GM23338 (cell line): ENCODE measurements around the gene MCTP2. TPM values are rescaled to one million over a fixed set of nuclear protein-coding genes. Genes with fewer than 3 reads are reported as not detected.

ENCODE experiments used
- ATAC-seq: fragments of 200-7000 bp; cut with Tn5 transposase; 3 replicates; pipeline ENCODE4 v1.9.1; 2020
- DNase-seq: peaks from one replicate; pipeline ENCODE4 v3.0.0-alpha.2; 2015; ENCODE audit warnings: low spot score
- H2AFZ ChIP-seq: fragments of 200-600 bp; sonication (generic); 2 replicates; pipeline ENCODE4 v1.8.0; 2016; ENCODE audit warnings: antibody characterized with exemption, mild to moderate bottlenecking, moderate library complexity
- H3F3A ChIP-seq: fragments of 200-600 bp; sonication (generic); replicated peaks from 2 replicates; pipeline ENCODE4 v1.8.0; 2017; ENCODE audit warnings: antibody characterized with exemption, mixed run types, low read depth
- H3K27ac ChIP-seq: fragments of 200-600 bp; sonication (generic); 2 replicates; pipeline ENCODE4 v1.6.1; 2016; ENCODE audit warnings: low read depth
- H3K27me3 ChIP-seq: fragments of 200-600 bp; sonication (generic); 2 replicates; pipeline ENCODE4 v1.8.0; 2016; ENCODE audit warnings: mild to moderate bottlenecking, mixed run types, moderate library complexity; ENCODE audit not compliant: insufficient read depth
- H3K36me3 ChIP-seq: fragments of 200-600 bp; sonication (generic); 2 replicates; pipeline ENCODE4 v1.8.0; 2016; ENCODE audit warnings: mild to moderate bottlenecking; ENCODE audit not compliant: insufficient read depth
- H3K4me1 ChIP-seq: fragments of 200-600 bp; sonication (generic); 2 replicates; pipeline ENCODE4 v1.8.0; 2016; ENCODE audit warnings: mild to moderate bottlenecking, moderate library complexity; ENCODE audit not compliant: insufficient read depth
- H3K4me2 ChIP-seq: fragments of 200-600 bp; sonication (generic); 2 replicates; pipeline ENCODE4 v1.7.1; 2017; ENCODE audit warnings: mixed run types
- H3K4me3 ChIP-seq: fragments of 200-600 bp; sonication (generic); 2 replicates; pipeline ENCODE4 v1.6.1; 2016; ENCODE audit warnings: mixed run types
- H3K79me2 ChIP-seq: fragments of 200-600 bp; sonication (generic); replicated peaks from 2 replicates; pipeline ENCODE4 v1.8.0; 2017; ENCODE audit warnings: mild to moderate bottlenecking; ENCODE audit not compliant: insufficient read depth
- H3K9me2 ChIP-seq: fragments of 200-600 bp; sonication (generic); 2 replicates; pipeline ENCODE4 v1.8.0; 2017; ENCODE audit not compliant: insufficient read depth
- H4K20me1 ChIP-seq: fragments of 200-600 bp; sonication (generic); replicated peaks from 2 replicates; pipeline ENCODE4 v1.8.0; 2017; ENCODE audit warnings: mild to moderate bottlenecking; ENCODE audit not compliant: insufficient read depth
- H3K27ac Mint-ChIP-seq: 2 replicates; pipeline ENCODE4 v1.8.0; 2020; ENCODE audit warnings: inconsistent platforms, mild to moderate bottlenecking, moderate library complexity, mixed read lengths
- H3K27me3 Mint-ChIP-seq: 3 replicates; pipeline ENCODE4 v1.8.0; 2022; ENCODE audit warnings: low read depth, mild to moderate bottlenecking, moderate library complexity, mixed read lengths, inconsistent platforms; ENCODE audit not compliant: insufficient read depth, poor library complexity
- H3K36me3 Mint-ChIP-seq: 3 replicates; pipeline ENCODE4 v1.8.0; 2021; ENCODE audit warnings: low read depth, mild to moderate bottlenecking, inconsistent platforms, moderate library complexity, mixed read lengths
- H3K4me1 Mint-ChIP-seq: 3 replicates; pipeline ENCODE4 v1.8.0; 2020; ENCODE audit warnings: mild to moderate bottlenecking, inconsistent platforms, mixed read lengths
- H3K4me3 Mint-ChIP-seq: 3 replicates; pipeline ENCODE4 v1.8.0; 2021; ENCODE audit warnings: moderate library complexity, mild to moderate bottlenecking, inconsistent platforms, mixed read lengths
- H3K9me3 Mint-ChIP-seq: 3 replicates; pipeline ENCODE4 v1.8.0; 2020; ENCODE audit warnings: moderate library complexity, mild to moderate bottlenecking, inconsistent platforms, mixed read lengths
- CREB1 ChIP-seq: fragments of 250-450 bp; sonication (Bioruptor Pico); IDR thresholded peaks from 2 replicates; pipeline ENCODE4 v1.5.0; 2020; ENCODE audit warnings: low read depth, mild to moderate bottlenecking, moderate library complexity
- CTCF ChIP-seq, 2 experiments: fragments of 200-600 bp in 1 of 2; sonication (generic) in 1 of 2; conservative IDR thresholded peaks; 2 replicates each; pipeline versions ENCODE4 v1.5.1 to v1.6.1; 2016 to 2017; ENCODE audit warnings: antibody characterized with exemption in 2 of 2, low read depth in 2 of 2, mild to moderate bottlenecking in 2 of 2, moderate library complexity in 1 of 2
- EZH2 ChIP-seq: fragments of 200-600 bp; sonication (generic); IDR thresholded peaks from one replicate; pipeline ENCODE4 v1.8.0; 2017; ENCODE audit warnings: antibody characterized with exemption, mild to moderate bottlenecking, low read depth; ENCODE audit not compliant: unreplicated experiment
- EZH2phosphoT487 ChIP-seq: fragments of 200-600 bp; sonication (generic); IDR thresholded peaks from one replicate; pipeline ENCODE4 v1.8.1; 2018; ENCODE audit warnings: antibody characterized with exemption; ENCODE audit not compliant: unreplicated experiment
- JUNB ChIP-seq: IDR thresholded peaks from one replicate; pipeline ENCODE4 v1.6.1; 2016; ENCODE audit warnings: antibody characterized with exemption; ENCODE audit not compliant: unreplicated experiment
- NANOG ChIP-seq: IDR thresholded peaks from 2 replicates; pipeline ENCODE4 v1.6.1; 2016; ENCODE audit warnings: antibody characterized with exemption, borderline replicate concordance
- POLR2AphosphoS5 ChIP-seq: IDR thresholded peaks from 2 replicates; pipeline ENCODE4 v1.6.1; 2016; ENCODE audit warnings: antibody characterized with exemption, low read depth
- REST ChIP-seq: IDR thresholded peaks from one replicate; pipeline ENCODE4 v1.6.1; 2018; ENCODE audit warnings: antibody characterized with exemption; ENCODE audit not compliant: unreplicated experiment
- STAT1 ChIP-seq: IDR thresholded peaks from one replicate; pipeline ENCODE4 v1.6.1; 2016; ENCODE audit warnings: antibody characterized with exemption; ENCODE audit not compliant: unreplicated experiment
- ZNF114 ChIP-seq: fragments of 250-450 bp; sonication (Bioruptor Pico); IDR thresholded peaks from 2 replicates; pipeline ENCODE4 v1.5.0; 2020; ENCODE audit warnings: mild to moderate bottlenecking, moderate library complexity
- ZNF331 ChIP-seq: fragments of 250-450 bp; sonication (Bioruptor Pico); IDR thresholded peaks from 2 replicates; pipeline ENCODE4 v1.5.0; 2020; ENCODE audit warnings: low read depth, mild to moderate bottlenecking, moderate library complexity
- polyA plus RNA-seq: library from polyadenylated mRNA; unstranded; fragments of >200 nt; fragmentation: Nextera tagmentation; extraction: Ambion mirVana; gene quantifications from 2 replicates; pipeline ENCODE4 v1.2.1, GENCODE V29; 2016
- total RNA-seq: library from RNA; depleted of rRNA; stranded (reverse); fragments of >200 nt; shearing (Covaris generic); gene quantifications from 2 replicates; pipeline ENCODE4 v1.2.3, GENCODE V29; 2014
- TF ChIP-seq, protein P1 (sequence below): IDR thresholded peaks from 2 replicates; pipeline ENCODE4 v1.6.1; 2016; ENCODE audit warnings: antibody characterized with exemption
- TF ChIP-seq, protein P2 (sequence below): fragments of 250-450 bp; sonication (Bioruptor Pico); IDR thresholded peaks from 2 replicates; pipeline ENCODE4 v1.5.0; 2020; ENCODE audit warnings: mild to moderate bottlenecking, moderate library complexity

The MCTP2 gene
- total and polyA plus RNA-seq, 2 experiments from 2014 or later, result 1.8 to 5.5 TPM

GRCh38 chr15:94238539-94239118 lies 7.3 kb downstream of the MCTP2 start:
- no peak overlapping the region for H3K4me3 ChIP-seq
- Mint-ChIP-seq H3K27me3 (peaks cover 3% of the 10 kb centered on the region), H3K36me3 (no peaks in the 10 kb centered on the region), H3K4me3 (no peak overlapping the region), H3K9me3 (no peaks in the 10 kb centered on the region; the same call in 2 of the 3 replicates), H3K4me1 (peaks cover 7% of the 10 kb centered on the region; the same call in 2 of the 3 replicates), H3K27ac (no peak overlapping the region)
- H2AFZ ChIP-seq, result no peak overlapping the region
- no peak overlapping the region for H3K27ac ChIP-seq
- H3K79me2 ChIP-seq, result no peaks in the 10 kb centered on the region
- no peaks in the 10 kb centered on the region for H3K27me3 ChIP-seq
- peaks cover 5% of the 10 kb centered on the region; the same call in 1 of the 2 replicates for H3K9me2 ChIP-seq
- H3F3A ChIP-seq, result peaks cover 8% of the 10 kb centered on the region
- H3K4me1 ChIP-seq, result peaks cover 11% of the 10 kb centered on the region
- ATAC-seq, result no peak
- TF ChIP-seq ZNF331, result no peak
- TF ChIP-seq REST, result no peak
- TF ChIP-seq POLR2AphosphoS5, result no peak
- TF ChIP-seq JUNB, result no peak
- no peak for TF ChIP-seq CTCF (conservative IDR thresholded peaks at IDR 0.05; ENCODE audit: low read depth in 2 of 2)
- no peak for TF ChIP-seq STAT1
- TF ChIP-seq EZH2, result no peak
- no peak for TF ChIP-seq CREB1 (CRISPR knock-in tag)
- TF ChIP-seq EZH2phosphoT487, result no peak
- TF ChIP-seq, protein P1, sequence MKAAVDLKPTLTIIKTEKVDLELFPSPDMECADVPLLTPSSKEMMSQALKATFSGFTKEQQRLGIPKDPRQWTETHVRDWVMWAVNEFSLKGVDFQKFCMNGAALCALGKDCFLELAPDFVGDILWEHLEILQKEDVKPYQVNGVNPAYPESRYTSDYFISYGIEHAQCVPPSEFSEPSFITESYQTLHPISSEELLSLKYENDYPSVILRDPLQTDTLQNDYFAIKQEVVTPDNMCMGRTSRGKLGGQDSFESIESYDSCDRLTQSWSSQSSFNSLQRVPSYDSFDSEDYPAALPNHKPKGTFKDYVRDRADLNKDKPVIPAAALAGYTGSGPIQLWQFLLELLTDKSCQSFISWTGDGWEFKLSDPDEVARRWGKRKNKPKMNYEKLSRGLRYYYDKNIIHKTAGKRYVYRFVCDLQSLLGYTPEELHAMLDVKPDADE, result no peak
- TF ChIP-seq NANOG, result no peak
- TF ChIP-seq, protein P2, sequence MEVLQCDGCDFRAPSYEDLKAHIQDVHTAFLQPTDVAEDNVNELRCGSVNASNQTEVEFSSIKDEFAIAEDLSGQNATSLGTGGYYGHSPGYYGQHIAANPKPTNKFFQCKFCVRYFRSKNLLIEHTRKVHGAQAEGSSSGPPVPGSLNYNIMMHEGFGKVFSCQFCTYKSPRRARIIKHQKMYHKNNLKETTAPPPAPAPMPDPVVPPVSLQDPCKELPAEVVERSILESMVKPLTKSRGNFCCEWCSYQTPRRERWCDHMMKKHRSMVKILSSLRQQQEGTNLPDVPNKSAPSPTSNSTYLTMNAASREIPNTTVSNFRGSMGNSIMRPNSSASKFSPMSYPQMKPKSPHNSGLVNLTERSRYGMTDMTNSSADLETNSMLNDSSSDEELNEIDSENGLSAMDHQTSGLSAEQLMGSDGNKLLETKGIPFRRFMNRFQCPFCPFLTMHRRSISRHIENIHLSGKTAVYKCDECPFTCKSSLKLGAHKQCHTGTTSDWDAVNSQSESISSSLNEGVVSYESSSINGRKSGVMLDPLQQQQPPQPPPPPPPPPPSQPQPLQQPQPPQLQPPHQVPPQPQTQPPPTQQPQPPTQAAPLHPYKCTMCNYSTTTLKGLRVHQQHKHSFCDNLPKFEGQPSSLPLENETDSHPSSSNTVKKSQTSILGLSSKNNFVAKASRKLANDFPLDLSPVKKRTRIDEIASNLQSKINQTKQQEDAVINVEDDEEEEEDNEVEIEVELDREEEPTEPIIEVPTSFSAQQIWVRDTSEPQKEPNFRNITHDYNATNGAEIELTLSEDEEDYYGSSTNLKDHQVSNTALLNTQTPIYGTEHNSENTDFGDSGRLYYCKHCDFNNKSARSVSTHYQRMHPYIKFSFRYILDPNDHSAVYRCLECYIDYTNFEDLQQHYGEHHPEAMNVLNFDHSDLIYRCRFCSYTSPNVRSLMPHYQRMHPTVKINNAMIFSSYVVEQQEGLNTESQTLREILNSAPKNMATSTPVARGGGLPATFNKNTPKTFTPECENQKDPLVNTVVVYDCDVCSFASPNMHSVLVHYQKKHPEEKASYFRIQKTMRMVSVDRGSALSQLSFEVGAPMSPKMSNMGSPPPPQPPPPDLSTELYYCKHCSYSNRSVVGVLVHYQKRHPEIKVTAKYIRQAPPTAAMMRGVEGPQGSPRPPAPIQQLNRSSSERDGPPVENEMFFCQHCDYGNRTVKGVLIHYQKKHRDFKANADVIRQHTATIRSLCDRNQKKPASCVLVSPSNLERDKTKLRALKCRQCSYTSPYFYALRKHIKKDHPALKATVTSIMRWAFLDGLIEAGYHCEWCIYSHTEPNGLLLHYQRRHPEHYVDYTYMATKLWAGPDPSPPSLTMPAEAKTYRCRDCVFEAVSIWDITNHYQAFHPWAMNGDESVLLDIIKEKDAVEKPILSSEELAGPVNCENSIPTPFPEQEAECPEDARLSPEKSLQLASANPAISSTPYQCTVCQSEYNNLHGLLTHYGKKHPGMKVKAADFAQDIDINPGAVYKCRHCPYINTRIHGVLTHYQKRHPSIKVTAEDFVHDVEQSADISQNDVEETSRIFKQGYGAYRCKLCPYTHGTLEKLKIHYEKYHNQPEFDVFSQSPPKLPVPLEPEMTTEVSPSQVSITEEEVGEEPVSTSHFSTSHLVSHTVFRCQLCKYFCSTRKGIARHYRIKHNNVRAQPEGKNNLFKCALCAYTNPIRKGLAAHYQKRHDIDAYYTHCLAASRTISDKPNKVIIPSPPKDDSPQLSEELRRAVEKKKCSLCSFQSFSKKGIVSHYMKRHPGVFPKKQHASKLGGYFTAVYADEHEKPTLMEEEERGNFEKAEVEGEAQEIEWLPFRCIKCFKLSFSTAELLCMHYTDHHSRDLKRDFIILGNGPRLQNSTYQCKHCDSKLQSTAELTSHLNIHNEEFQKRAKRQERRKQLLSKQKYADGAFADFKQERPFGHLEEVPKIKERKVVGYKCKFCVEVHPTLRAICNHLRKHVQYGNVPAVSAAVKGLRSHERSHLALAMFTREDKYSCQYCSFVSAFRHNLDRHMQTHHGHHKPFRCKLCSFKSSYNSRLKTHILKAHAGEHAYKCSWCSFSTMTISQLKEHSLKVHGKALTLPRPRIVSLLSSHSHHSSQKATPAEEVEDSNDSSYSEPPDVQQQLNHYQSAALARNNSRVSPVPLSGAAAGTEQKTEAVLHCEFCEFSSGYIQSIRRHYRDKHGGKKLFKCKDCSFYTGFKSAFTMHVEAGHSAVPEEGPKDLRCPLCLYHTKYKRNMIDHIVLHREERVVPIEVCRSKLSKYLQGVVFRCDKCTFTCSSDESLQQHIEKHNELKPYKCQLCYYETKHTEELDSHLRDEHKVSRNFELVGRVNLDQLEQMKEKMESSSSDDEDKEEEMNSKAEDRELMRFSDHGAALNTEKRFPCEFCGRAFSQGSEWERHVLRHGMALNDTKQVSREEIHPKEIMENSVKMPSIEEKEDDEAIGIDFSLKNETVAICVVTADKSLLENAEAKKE (CRISPR knock-in tag), result no peak
- TF ChIP-seq ZNF114, result no peak
- no peaks in the 10 kb centered on the region for H3K36me3 ChIP-seq
- H4K20me1 ChIP-seq, result no peaks in the 10 kb centered on the region
- no peak overlapping the region for H3K4me2 ChIP-seq
- DNase-seq, result no peak
